HCT116 (cell line): ENCODE measurements around the gene GYS1.

Experiments used
- CTCF ChIP-seq, 3 experiments: fragments of 200-600 bp in 1 of 3; sonication (generic) in 1 of 3; IDR thresholded peaks in 2 of 3; conservative IDR thresholded peaks in 1 of 3; 2 replicates each; pipeline ENCODE4 v1.5.1; 2012 to 2017; ENCODE audit warnings: low read depth in 2 of 3, low read length in 2 of 3, antibody characterized with exemption in 1 of 3, borderline replicate concordance in 1 of 3, control low read depth in 1 of 3, mild to moderate bottlenecking in 1 of 3, mixed read lengths in 1 of 3, mixed run types in 1 of 3, moderate library complexity in 1 of 3; ENCODE audit not compliant: insufficient read depth in 1 of 3
- EZH2phosphoT487 ChIP-seq: fragments of 200-600 bp; IDR thresholded peaks from 2 replicates; pipeline ENCODE4 v1.6.1; 2018; ENCODE audit warnings: antibody characterized with exemption, borderline replicate concordance
- REST ChIP-seq: IDR thresholded peaks from 2 replicates; pipeline ENCODE4 v1.6.1; 2012; ENCODE audit warnings: low read depth

DNA sequence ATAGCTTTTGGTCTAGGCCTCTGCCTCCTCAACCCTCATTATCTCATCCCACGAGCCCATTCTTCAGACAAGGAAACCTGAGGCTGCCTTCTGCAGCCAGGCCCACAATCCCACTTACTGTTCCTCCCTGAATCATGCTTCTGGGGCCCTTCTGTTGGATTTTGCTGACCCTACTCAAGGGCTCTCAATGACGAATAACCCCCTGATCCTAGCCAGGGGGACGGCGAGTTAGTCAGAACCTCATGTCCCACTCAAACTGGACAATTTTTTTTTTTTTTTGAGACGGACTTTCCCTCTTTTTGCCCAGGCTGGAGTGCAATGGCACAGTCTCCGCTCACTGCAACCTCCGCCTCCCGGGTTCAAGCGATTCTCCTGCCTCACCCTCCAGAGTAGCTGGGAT lies 29.0 kb upstream of the GYS1 start:
- TF ChIP-seq EZH2phosphoT487: no peak
- no peak for TF ChIP-seq REST
- TF ChIP-seq CTCF (IDR thresholded peaks at IDR 0.05 in 2 of 3, conservative IDR thresholded peaks at IDR 0.05 in 1 of 3; ENCODE audit: borderline replicate concordance in 1 of 3, insufficient read depth in 1 of 3, low read depth in 2 of 3, low read length in 2 of 3): no peak
